ENCODE measurements around the gene INTS7.

INTS7 gene

DNA sequence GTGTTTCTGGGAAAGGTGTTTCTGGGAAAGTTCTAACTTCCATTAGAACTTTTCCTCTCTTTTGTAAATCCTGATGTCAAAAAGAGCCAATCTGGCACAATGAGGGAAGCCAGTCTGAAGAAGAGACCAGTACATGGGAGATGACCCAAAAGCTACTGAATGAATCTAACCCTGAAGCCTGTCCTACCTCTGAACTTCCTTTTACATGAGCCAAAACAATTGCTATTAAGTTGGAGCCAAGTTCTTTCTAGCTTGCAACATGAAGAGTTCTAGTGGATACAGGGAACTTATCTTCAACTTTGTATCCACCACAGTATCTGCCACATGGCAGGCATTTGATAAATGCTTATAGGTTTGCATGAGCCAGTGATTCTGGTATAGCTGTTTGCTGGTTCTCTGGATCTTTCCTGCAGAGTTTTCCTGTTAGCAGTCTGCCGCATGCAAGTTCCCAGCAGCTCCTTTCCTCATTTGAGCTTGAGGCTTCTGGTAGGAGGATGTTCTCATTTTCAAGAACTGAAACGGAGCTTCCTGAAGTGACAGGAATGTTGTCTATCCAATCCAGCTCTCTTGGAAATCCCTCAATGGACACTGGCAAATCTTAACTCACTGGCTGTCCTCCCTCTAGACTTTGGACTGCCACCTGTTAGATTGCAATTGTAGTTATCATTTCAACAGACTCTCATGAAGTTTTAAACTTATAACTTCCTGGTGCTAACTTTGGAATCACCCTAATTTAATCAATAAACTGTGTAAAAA is 131.7 kb downstream of the INTS7 start:
- no peak for DNase-seq (ENCODE audit: low spot score)

- no peak for DNase-seq (ENCODE audit: low spot score)
Observed at GRCh38 chr1:211902624-211903291, 132.6 kb downstream of the INTS7 start.

- DNase-seq (ENCODE audit: low spot score): no peak
Observed at GRCh38 chr1:211901945-211902344, 133.4 kb downstream of the INTS7 start.

DNA sequence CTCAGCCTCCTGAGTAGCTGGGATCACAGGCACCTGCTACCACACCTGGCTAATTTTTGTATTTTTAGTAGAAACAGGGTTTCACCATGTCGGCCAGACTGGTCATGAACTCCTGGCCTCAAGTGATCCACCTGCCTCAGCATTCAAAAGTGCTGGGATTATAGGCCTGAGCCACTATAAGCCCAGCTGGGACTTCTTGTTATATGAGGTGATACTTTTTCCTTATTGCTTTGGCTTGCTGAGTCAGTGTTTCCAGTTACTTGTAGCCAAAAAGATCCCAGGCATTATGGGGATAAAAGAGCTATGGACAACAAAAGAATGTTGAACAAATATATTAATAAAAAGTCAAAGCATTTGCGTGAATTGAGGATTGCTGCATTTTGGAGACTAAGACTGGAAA is 134.9 kb downstream of the INTS7 start:
- DNase-seq (ENCODE audit: low spot score): no peak

- no peak for DNase-seq (ENCODE audit: low spot score)
Observed at GRCh38 chr1:211896958-211897357, 138.4 kb downstream of the INTS7 start.

DNA sequence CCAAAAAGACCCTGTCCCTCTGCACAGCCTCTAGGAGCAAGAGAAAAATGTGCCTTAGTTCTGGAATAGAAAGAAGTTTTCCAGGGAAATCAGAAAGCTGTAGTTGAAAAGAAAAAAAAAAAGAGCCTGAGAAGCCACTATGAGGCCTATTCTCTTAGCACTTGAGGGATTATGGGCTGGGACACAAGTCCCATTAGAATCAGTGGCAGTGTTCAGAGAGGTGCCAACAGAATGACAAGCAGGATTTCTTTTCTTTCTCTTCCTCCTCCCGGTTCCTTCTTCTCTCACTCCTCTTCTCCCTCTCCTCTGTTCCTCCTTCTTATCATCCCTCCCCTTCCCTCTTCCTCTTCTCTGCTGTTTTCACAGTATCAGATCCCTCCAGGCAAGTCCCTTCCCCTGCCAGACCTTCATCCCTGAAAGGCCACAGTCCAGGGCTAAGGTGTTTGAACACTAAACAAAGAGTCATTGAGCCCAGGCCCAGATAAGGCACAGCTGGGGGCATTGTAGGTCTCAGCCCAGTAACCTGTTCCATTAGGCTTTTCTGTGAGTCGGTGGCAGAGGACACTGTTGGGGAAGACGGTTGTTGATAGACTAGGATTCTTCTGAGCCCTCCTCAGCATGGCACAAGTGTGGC is 140.1 kb downstream of the INTS7 start:
- DNase-seq (ENCODE audit: low spot score): no peak

- no peak for DNase-seq (ENCODE audit: low spot score)
Observed at GRCh38 chr1:211894312-211894711, 141.0 kb downstream of the INTS7 start.

DNA sequence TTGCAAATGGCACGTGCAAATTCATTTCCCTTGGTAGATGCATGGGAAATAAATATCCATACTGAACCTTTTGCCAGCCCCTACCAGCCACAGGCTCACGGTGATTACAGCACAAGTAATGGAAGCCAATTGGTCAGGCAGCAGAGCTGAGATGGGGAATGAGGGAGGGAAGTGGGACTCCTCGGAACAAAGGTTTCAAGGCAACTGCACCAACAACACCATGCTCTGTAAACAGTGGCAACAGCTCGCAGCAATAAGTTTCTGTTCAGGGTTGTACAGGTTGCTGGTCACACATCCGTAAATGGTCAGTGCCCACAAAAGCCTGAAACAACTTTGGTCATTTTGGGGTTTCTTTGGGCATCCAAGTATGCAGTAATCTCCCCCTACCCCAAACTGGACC is 142.1 kb downstream of the INTS7 start:
- DNase-seq (ENCODE audit: low spot score): no peak

DNA sequence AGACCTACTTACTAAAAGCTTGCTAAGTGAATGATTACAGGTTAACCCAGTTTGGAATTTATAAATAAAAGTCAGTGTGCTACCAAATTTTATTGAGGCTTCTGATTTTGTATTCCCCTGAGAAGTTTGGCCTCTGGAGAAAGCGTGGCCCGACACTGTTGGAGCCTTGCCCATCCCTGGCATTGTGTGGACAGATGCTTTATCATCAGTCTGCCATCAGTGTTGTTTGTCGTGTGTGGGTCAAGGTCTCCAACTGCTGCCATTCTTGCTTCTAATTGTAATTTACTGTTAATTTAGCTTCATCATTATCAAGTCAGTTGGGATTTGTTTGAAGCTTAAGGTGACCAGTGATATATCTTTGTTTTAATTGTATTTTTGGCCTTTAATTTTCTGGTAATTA is 142.8 kb downstream of the INTS7 start:
- no peak for DNase-seq (ENCODE audit: low spot score)

DNA sequence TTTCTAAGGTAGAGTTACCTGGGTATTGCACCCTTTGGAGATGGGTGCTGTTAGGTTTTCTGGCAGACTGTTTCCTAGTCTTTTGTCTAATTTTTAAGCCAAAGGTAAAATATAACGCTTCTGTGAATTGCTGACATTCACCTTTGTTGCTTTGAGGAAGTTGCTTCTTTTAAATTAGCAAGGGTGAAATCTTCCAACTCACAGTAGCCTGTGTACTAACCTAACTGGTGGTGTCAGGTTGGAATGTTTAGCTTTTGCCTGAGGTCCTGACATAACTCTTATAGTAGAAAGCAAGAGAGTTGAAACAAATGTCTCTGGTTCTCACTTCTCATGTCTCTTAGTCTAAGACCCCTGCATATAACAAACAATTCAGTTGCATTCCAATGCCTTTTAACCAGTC is 143.6 kb downstream of the INTS7 start:
- no peak for DNase-seq (ENCODE audit: low spot score)

Measured in globus pallidus (tissue), 1 donor.